ENCODE results near the gene SLC7A5. TPM values are rescaled to one million over a fixed set of nuclear protein-coding genes. Genes with fewer than 3 reads are reported as not detected.

The SLC7A5 gene
- total and polyA plus RNA-seq, 2 of the 13 experiments (the other 11 are each of a cell fraction or from before 2014, with no cell fraction given): 79.6 to 155 TPM

- no peak for TF ChIP-seq LRRFIP1 (CRISPR knock-in tag; conservative IDR thresholded peaks at IDR 0.05)
- TF ChIP-seq CREB1 (IDR thresholded peaks at IDR 0.05): no peak
- no peak for TF ChIP-seq CREB1 (CRISPR knock-in tag; IDR thresholded peaks at IDR 0.05)
- TF ChIP-seq ZFP91 (CRISPR knock-in tag; IDR thresholded peaks at IDR 0.05; ENCODE audit: borderline replicate concordance): 0 out of 2 replicates have a peak, but pooled peaks have one; percentile 69
- no peak for TF ChIP-seq CENPX (CRISPR knock-in tag; IDR thresholded peaks at IDR 0.05)
- TF ChIP-seq RFXANK (CRISPR knock-in tag; IDR thresholded peaks at IDR 0.05): no peak
- TF ChIP-seq NFE2L1 (CRISPR knock-in tag; IDR thresholded peaks at IDR 0.05; ENCODE audit: borderline replicate concordance): no peak
- peak; percentile 74 for TF ChIP-seq RXRB (CRISPR knock-in tag; IDR thresholded peaks at IDR 0.05; ENCODE audit: borderline replicate concordance)
- TF ChIP-seq ATF6 (CRISPR knock-in tag; conservative IDR thresholded peaks at IDR 0.05): no peak
- TF ChIP-seq ZFP62 (CRISPR knock-in tag; IDR thresholded peaks at IDR 0.05): no peak
- TF ChIP-seq GTF2F1 (IDR thresholded peaks at IDR 0.05; ENCODE audit: low read length): no peak
- TF ChIP-seq ZNF781 (CRISPR knock-in tag; IDR thresholded peaks at IDR 0.05; ENCODE audit: borderline replicate concordance, not compliant biosample characterization): no peak
- no peak for TF ChIP-seq ZKSCAN1 (IDR thresholded peaks at IDR 0.05; ENCODE audit: low read length)
- TF ChIP-seq ISL2 (CRISPR knock-in tag; IDR thresholded peaks at IDR 0.05): 0 out of 2 replicates have a peak, but pooled peaks have one; percentile 12
- no peak for TF ChIP-seq ZNF343 (CRISPR knock-in tag; IDR thresholded peaks at IDR 0.05)
- no peak for TF ChIP-seq ZMAT3 (CRISPR knock-in tag; conservative IDR thresholded peaks at IDR 0.05)
- no peak for TF ChIP-seq ATAD3A (CRISPR knock-in tag; IDR thresholded peaks at IDR 0.05)
- no peak; the same call in 1 of the 2 replicates for TF ChIP-seq ADNP (CRISPR knock-in tag; IDR thresholded peaks at IDR 0.05)
- TF ChIP-seq FIP1L1 (IDR thresholded peaks at IDR 0.05; ENCODE audit: borderline replicate concordance, insufficient read depth, low read depth, low read length): no peak
- TF ChIP-seq NPAS2 (CRISPR knock-in tag; IDR thresholded peaks at IDR 0.05; ENCODE audit: borderline replicate concordance): no peak
- TF ChIP-seq CREB3 (CRISPR knock-in tag; IDR thresholded peaks at IDR 0.05): no peak
- no peak for TF ChIP-seq SKI (IDR thresholded peaks at IDR 0.05; ENCODE audit: partially characterized antibody)
- no peak for TF ChIP-seq ZNF230 (CRISPR knock-in tag; IDR thresholded peaks at IDR 0.05)
- no peak for TF ChIP-seq KLF6 (CRISPR knock-in tag; IDR thresholded peaks at IDR 0.05)
- TF ChIP-seq ZNF263 (CRISPR knock-in tag; IDR thresholded peaks at IDR 0.05): peak; percentile 80
- no peak for TF ChIP-seq RORA (CRISPR knock-in tag; IDR thresholded peaks at IDR 0.05)
- no peak for TF ChIP-seq RBM22 (optimal IDR thresholded peaks at IDR 0.05; ENCODE audit: low read length)
Observed at GRCh38 chr16:87815567-87815966, 53.7 kb downstream of the SLC7A5 start (continued).
